ENCODE measurements around the gene BAAT.

The BAAT gene

GRCh38 chr9:101398068-101398929, 13.5 kb upstream of the BAAT start, which contains the start of the genes MRPL50 and ZNF189:
TSS of gene MRPL50 (minus strand) at chr9:101398618. CDS start at chr9:101398592, 26 bp downstream.
TSS of gene ZNF189 (plus strand) at chr9:101398851. CDS start at chr9:101399157, 306 bp downstream.
- peak; percentile 94 for DNase-seq

GRCh38 chr9:101397746-101398067, 12.9 kb upstream of the BAAT start:
- DNase-seq = no peak

- DNase-seq = no peak
Measured at GRCh38 chr9:101394687-101395086, 9.9 kb upstream of the BAAT start.

GRCh38 chr9:101393135-101393534, 8.3 kb upstream of the BAAT start:
- no peak for DNase-seq

GRCh38 chr9:101388507-101388993, 3.7 kb upstream of the BAAT start:
- DNase-seq = no peak

GRCh38 chr9:101387871-101388506, 3.2 kb upstream of the BAAT start:
- DNase-seq = no peak

GRCh38 chr9:101383361-101383760, 1.4 kb downstream of the BAAT start:
- DNase-seq = no peak

- DNase-seq = no peak
Measured at GRCh38 chr9:101381833-101382342, 2.9 kb downstream of the BAAT start.

- no peak for DNase-seq
Measured at GRCh38 chr9:101381118-101381517, 3.7 kb downstream of the BAAT start.

- no peak for DNase-seq
Measured at GRCh38 chr9:101380295-101380694, 4.5 kb downstream of the BAAT start.

- DNase-seq = no peak
Measured at GRCh38 chr9:101376111-101376848, 8.5 kb downstream of the BAAT start.

- DNase-seq = no peak
Measured at GRCh38 chr9:101375546-101375945, 9.3 kb downstream of the BAAT start.

GRCh38 chr9:101372327-101373118, 12.3 kb downstream of the BAAT start:
- no peak for DNase-seq

GRCh38 chr9:101371813-101372212, 13.0 kb downstream of the BAAT start:
- DNase-seq = no peak

- no peak for DNase-seq
Measured at GRCh38 chr9:101369884-101370531, 14.8 kb downstream of the BAAT start.

- DNase-seq = no peak
Measured at GRCh38 chr9:101369286-101369685, 15.5 kb downstream of the BAAT start.

- no peak for DNase-seq
Measured at GRCh38 chr9:101367323-101367722, 17.5 kb downstream of the BAAT start.

- no peak for DNase-seq
Measured at GRCh38 chr9:101366038-101366756, 18.6 kb downstream of the BAAT start.

GRCh38 chr9:101365181-101365580, 19.6 kb downstream of the BAAT start:
- DNase-seq = no peak

GRCh38 chr9:101362450-101362849, 22.4 kb downstream of the BAAT start:
- no peak for DNase-seq

GRCh38 chr9:101360647-101361046, 24.2 kb downstream of the BAAT start:
- DNase-seq = no peak
